ENCODE measurements around the gene ITIH4. TPM values are rescaled to one million over a fixed set of nuclear protein-coding genes. Genes with fewer than 3 reads are reported as not detected.

ITIH4 gene
- total RNA-seq, 1 donor from 2014 or later: 2.8 TPM

DNA sequence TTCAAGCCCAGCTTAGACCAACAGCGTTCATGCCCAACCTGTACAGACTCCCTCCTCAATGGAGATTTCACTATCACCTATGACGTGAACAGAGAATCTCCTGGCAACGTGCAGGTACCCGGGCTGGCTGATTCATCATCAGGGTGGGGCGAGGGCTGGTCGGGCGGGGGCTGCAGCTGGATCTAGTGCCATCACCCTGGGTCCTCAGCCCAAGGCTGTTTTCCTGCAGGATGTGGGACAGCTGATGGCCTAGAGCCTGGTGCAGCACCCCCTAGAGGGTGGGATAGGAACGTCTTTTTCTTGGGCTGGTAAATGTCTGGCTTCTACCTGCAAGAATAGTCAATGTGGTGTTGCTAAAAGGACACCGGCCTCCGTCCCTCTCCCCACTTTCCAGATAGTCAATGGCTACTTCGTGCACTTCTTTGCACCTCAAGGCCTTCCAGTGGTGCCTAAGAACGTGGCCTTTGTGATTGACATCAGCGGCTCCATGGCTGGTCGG lies 31.4 kb downstream of the ITIH4 start:
- Mint-ChIP-seq H3K27ac (ENCODE audit: unreplicated experiment) (peak overlapping the region; percentile 7), H3K36me3 (ENCODE audit: low read depth, unreplicated experiment) (peaks cover 1% of the 10 kb centered on the region), H3K27me3 (ENCODE audit: low read depth, unreplicated experiment) (peaks cover 6% of the 10 kb centered on the region), H3K9me3 (ENCODE audit: unreplicated experiment) (peaks cover 3% of the 10 kb centered on the region), H3K4me1 (ENCODE audit: low read depth, unreplicated experiment) (peaks cover 13% of the 10 kb centered on the region), H3K4me3 (ENCODE audit: unreplicated experiment) (no peak overlapping the region)
- no peak overlapping the region for H3K4me3 ChIP-seq (ENCODE audit: insufficient read depth, low read depth, low read length)
- no peaks in the 10 kb centered on the region for H3K9me3 ChIP-seq (ENCODE audit: insufficient read depth, low read depth, low read length)
- no peak for FAIRE-seq
- H3K4me2 ChIP-seq (ENCODE audit: low read length): no peak overlapping the region
- no peaks in the 10 kb centered on the region for H4K20me1 ChIP-seq (ENCODE audit: insufficient read depth, low read length)
- no peak for DNase-seq (ENCODE audit: low read depth)
- H3K27ac ChIP-seq (ENCODE audit: low read depth, low read length): no peak overlapping the region
- H3K36me3 ChIP-seq (ENCODE audit: insufficient read depth, low read length): no peaks in the 10 kb centered on the region
- peaks cover 4% of the 10 kb centered on the region for H3K4me1 ChIP-seq (ENCODE audit: insufficient read depth, low read length)
- no peak overlapping the region for H2AFZ ChIP-seq (ENCODE audit: low read depth, low read length)
- H3K79me2 ChIP-seq (ENCODE audit: insufficient read depth, low read length): no peaks in the 10 kb centered on the region
- TF ChIP-seq EZH2 (IDR thresholded peaks at IDR 0.05; ENCODE audit: insufficient read depth, low read length) (no peak), CTCF (IDR thresholded peaks at IDR 0.05; ENCODE audit: insufficient read depth, low read depth, low read length) (peak; percentile 17)
- H3K27me3 ChIP-seq (ENCODE audit: insufficient read depth, low read length): no peaks in the 10 kb centered on the region
- no peak overlapping the region for H3K9ac ChIP-seq (ENCODE audit: low read length)

GRCh38 chr3:52798376-52798977 lies 32.0 kb downstream of the ITIH4 start:
- peaks cover 4% of the 10 kb centered on the region for H3K4me1 ChIP-seq (ENCODE audit: insufficient read depth, low read length)
- H2AFZ ChIP-seq (ENCODE audit: low read depth, low read length): no peak overlapping the region
- peaks cover 6% of the 10 kb centered on the region for H3K27me3 Mint-ChIP-seq (ENCODE audit: low read depth, unreplicated experiment)
- H3K4me2 ChIP-seq (ENCODE audit: low read length): no peak overlapping the region
- H3K27ac Mint-ChIP-seq (ENCODE audit: unreplicated experiment): peak overlapping the region; percentile 7
- no peak for FAIRE-seq
- no peak for TF ChIP-seq CTCF (IDR thresholded peaks at IDR 0.05; ENCODE audit: insufficient read depth, low read depth, low read length)
- TF ChIP-seq EZH2 (IDR thresholded peaks at IDR 0.05; ENCODE audit: insufficient read depth, low read length): no peak
- no peaks in the 10 kb centered on the region for H3K9me3 ChIP-seq (ENCODE audit: insufficient read depth, low read depth, low read length)
- H4K20me1 ChIP-seq (ENCODE audit: insufficient read depth, low read length): no peaks in the 10 kb centered on the region
- no peaks in the 10 kb centered on the region for H3K36me3 ChIP-seq (ENCODE audit: insufficient read depth, low read length)
- peaks cover 1% of the 10 kb centered on the region for H3K36me3 Mint-ChIP-seq (ENCODE audit: low read depth, unreplicated experiment)
- no peak overlapping the region for H3K4me3 Mint-ChIP-seq (ENCODE audit: unreplicated experiment)
- H3K9me3 Mint-ChIP-seq (ENCODE audit: unreplicated experiment): peaks cover 3% of the 10 kb centered on the region
- no peak overlapping the region for H3K9ac ChIP-seq (ENCODE audit: low read length)
- no peak overlapping the region for H3K27ac ChIP-seq (ENCODE audit: low read depth, low read length)
- no peak overlapping the region for H3K4me3 ChIP-seq (ENCODE audit: insufficient read depth, low read depth, low read length)
- peak; percentile 39 for DNase-seq (ENCODE audit: low read depth)
- H3K79me2 ChIP-seq (ENCODE audit: insufficient read depth, low read length): no peaks in the 10 kb centered on the region
- H3K27me3 ChIP-seq (ENCODE audit: insufficient read depth, low read length): no peaks in the 10 kb centered on the region
- H3K4me1 Mint-ChIP-seq (ENCODE audit: low read depth, unreplicated experiment): peaks cover 13% of the 10 kb centered on the region

- H3K4me1 ChIP-seq (ENCODE audit: insufficient read depth, low read length): no peaks in the 10 kb centered on the region
- no peaks in the 10 kb centered on the region for H4K20me1 ChIP-seq (ENCODE audit: insufficient read depth, low read length)
- no peak overlapping the region for H2AFZ ChIP-seq (ENCODE audit: low read depth, low read length)
- no peak for FAIRE-seq
- Mint-ChIP-seq H3K36me3 (ENCODE audit: low read depth, unreplicated experiment) (no peaks in the 10 kb centered on the region), H3K4me1 (ENCODE audit: low read depth, unreplicated experiment) (peaks cover 5% of the 10 kb centered on the region), H3K27ac (ENCODE audit: unreplicated experiment) (no peak overlapping the region), H3K9me3 (ENCODE audit: unreplicated experiment) (peaks cover 3% of the 10 kb centered on the region), H3K27me3 (ENCODE audit: low read depth, unreplicated experiment) (peaks cover 15% of the 10 kb centered on the region), H3K4me3 (ENCODE audit: unreplicated experiment) (no peak overlapping the region)
- no peak overlapping the region for H3K4me2 ChIP-seq (ENCODE audit: low read length)
- TF ChIP-seq EZH2 (IDR thresholded peaks at IDR 0.05; ENCODE audit: insufficient read depth, low read length) (no peak), CTCF (IDR thresholded peaks at IDR 0.05; ENCODE audit: insufficient read depth, low read depth, low read length) (no peak)
- H3K27me3 ChIP-seq (ENCODE audit: insufficient read depth, low read length): no peaks in the 10 kb centered on the region
- DNase-seq (ENCODE audit: low read depth): no peak
- H3K9ac ChIP-seq (ENCODE audit: low read length): no peak overlapping the region
- H3K9me3 ChIP-seq (ENCODE audit: insufficient read depth, low read depth, low read length): no peaks in the 10 kb centered on the region
- no peak overlapping the region for H3K27ac ChIP-seq (ENCODE audit: low read depth, low read length)
- H3K36me3 ChIP-seq (ENCODE audit: insufficient read depth, low read length): no peaks in the 10 kb centered on the region
- H3K4me3 ChIP-seq (ENCODE audit: insufficient read depth, low read depth, low read length): no peak overlapping the region
- H3K79me2 ChIP-seq (ENCODE audit: insufficient read depth, low read length): no peaks in the 10 kb centered on the region
Observed at GRCh38 chr3:52796411-52796810, 34.1 kb downstream of the ITIH4 start.

Measured in astrocyte (in vitro differentiated cells and primary cell).